K562 (cell line): Measurements from ENCODE around the gene PA2G4. TPM values are rescaled to one million over a fixed set of nuclear protein-coding genes. Genes with fewer than 3 reads are reported as not detected.

Experiments used
- BRCA1 ChIP-seq, 2 experiments: fragments of 450-650 bp in 1 of 2; sonication (generic) in 1 of 2; formaldehyde crosslinking in 1 of 2; IDR thresholded peaks; 2 replicates each; pipeline versions ENCODE4 v1.5.0 to v1.6.1; 2017 to 2020; ENCODE audit warnings: mild to moderate bottlenecking in 1 of 2, missing genetic modification reagents in 1 of 2
- BRD9 ChIP-seq: fragments of 450-650 bp; IDR thresholded peaks from 2 replicates; pipeline ENCODE4 v1.6.1; 2018; ENCODE audit warnings: low read depth; ENCODE audit not compliant: partially characterized antibody
- FOXJ2 ChIP-seq: fragments of 200-800 bp; sonication (Bioruptor generic); IDR thresholded peaks from 2 replicates; pipeline ENCODE4 v1.6.1; 2016; ENCODE audit warnings: missing genetic modification characterization, missing compliant biosample characterization
- FOXK2 ChIP-seq, 2 experiments: fragments of 450-650 bp; IDR thresholded peaks in 1 of 2; conservative IDR thresholded peaks in 1 of 2; 2 replicates each; pipeline ENCODE4 v1.6.1; 2016; ENCODE audit warnings: low read depth in 2 of 2, mild to moderate bottlenecking in 1 of 2
- HDAC1 ChIP-seq, 2 experiments: fragments of 450-650 bp; IDR thresholded peaks; 2 replicates each; pipeline ENCODE4 v1.6.1; 2016 to 2017; ENCODE audit warnings: inconsistent platforms in 1 of 2, mild to moderate bottlenecking in 1 of 2, moderate library complexity in 1 of 2
- NFATC3 ChIP-seq: fragments of 450-650 bp; IDR thresholded peaks from 2 replicates; pipeline ENCODE4 v1.6.1; 2017; ENCODE audit warnings: mild to moderate bottlenecking
- NFIC ChIP-seq: fragments of 450-650 bp; IDR thresholded peaks from 2 replicates; pipeline ENCODE4 v1.6.1; 2017; ENCODE audit warnings: mild to moderate bottlenecking, inconsistent platforms
- NFXL1 ChIP-seq: fragments of 450-650 bp; formaldehyde crosslinking; IDR thresholded peaks from 2 replicates; pipeline ENCODE4 v1.4.0; 2021; ENCODE audit warnings: mild to moderate bottlenecking
- NFYB ChIP-seq: IDR thresholded peaks from 2 replicates; pipeline ENCODE4 v1.6.1; 2011; ENCODE audit warnings: mild to moderate bottlenecking, moderate library complexity; ENCODE audit not compliant: insufficient read length; ENCODE audit errors: extremely low read depth
- PCBP1 ChIP-seq: fragments of 200-400 bp; formaldehyde crosslinking; IDR thresholded peaks from 2 replicates; pipeline ENCODE4 v1.6.1; 2018; ENCODE audit warnings: mild to moderate bottlenecking, low read depth, low read length; ENCODE audit not compliant: poor library complexity, severe bottlenecking
- RFX1 ChIP-seq: fragments of 450-650 bp; IDR thresholded peaks from 2 replicates; pipeline ENCODE4 v1.6.1; 2016; ENCODE audit warnings: mild to moderate bottlenecking, moderate library complexity
- RFX5 ChIP-seq: IDR thresholded peaks from 2 replicates; pipeline ENCODE4 v1.6.1; 2011; ENCODE audit warnings: low read depth, mild to moderate bottlenecking, improper control_type of control experiment, low read length
- RNF2 ChIP-seq: sonication (generic); IDR thresholded peaks from 2 replicates; pipeline ENCODE4 v1.6.1; 2016
- TCFL5 ChIP-seq: fragments of 250-450 bp; sonication (Bioruptor Pico); conservative IDR thresholded peaks from 2 replicates; pipeline ENCODE4 v1.6.1; 2021; ENCODE audit warnings: mild to moderate bottlenecking, moderate library complexity, matching md5 sums
- TSC22D4 ChIP-seq: fragments of 450-650 bp; IDR thresholded peaks from 2 replicates; pipeline ENCODE4 v1.6.1; 2016; ENCODE audit warnings: missing genetic modification characterization, missing biosample characterization, control low read depth
- ZC3H11A ChIP-seq: IDR thresholded peaks from 2 replicates; pipeline ENCODE4 v1.6.1; 2012; ENCODE audit warnings: low read depth, low read length, improper control_type of control experiment
- ZNF444 ChIP-seq: fragments of 250-450 bp; sonication (Bioruptor Pico); IDR thresholded peaks from 2 replicates; pipeline ENCODE4 v1.4.0; 2020; ENCODE audit warnings: mild to moderate bottlenecking, moderate library complexity
- ZNF696 ChIP-seq: fragments of 250-450 bp; sonication (Bioruptor Pico); conservative IDR thresholded peaks from 2 replicates; pipeline ENCODE4 v1.4.0; 2020; ENCODE audit warnings: mild to moderate bottlenecking, moderate library complexity
- polyA plus RNA-seq, 8 experiments: library from polyadenylated mRNA; depleted of rRNA in 4 of 8; stranded (reverse) in 5 of 8; unstranded in 3 of 8; fragments of >200 nt; fragmentation: Nextera tagmentation in 2 of 8; fragmentation: Illumina TruSeq in 1 of 8; extraction: Ambion mirVana in 2 of 8; extraction: Trizol in 1 of 8; gene quantifications; 2 replicates each; pipeline versions ENCODE4 v1.2.1 to v1.2.3, GENCODE V29; 2011 to 2014; ENCODE audit warnings: inconsistent platforms in 1 of 8, missing spikeins in 1 of 8
- total RNA-seq, 7 experiments: library from RNA; depleted of rRNA in 6 of 7; stranded (reverse); fragments of >200 nt in 6 of 7; fragmentation: Illumina TruSeq in 2 of 7; extraction: Trizol in 2 of 7; gene quantifications; 2 replicates each; pipeline versions ENCODE4 v1.2.1 to v1.2.3, GENCODE V29; 2011 to 2021; ENCODE audit warnings: low replicate concordance in 1 of 7
- TF ChIP-seq, protein P1 (sequence below), 2 experiments: fragments of 150-350 bp in 1 of 2; IDR thresholded peaks; 2 replicates each; pipeline ENCODE4 v1.6.1; 2012 to 2016; ENCODE audit warnings: low read depth in 2 of 2, low read length in 2 of 2, mild to moderate bottlenecking in 1 of 2, moderate library complexity in 1 of 2
- TF ChIP-seq, protein P2 (sequence below): fragments of 450-650 bp; conservative IDR thresholded peaks from 2 replicates; pipeline ENCODE4 v1.6.1; 2016; ENCODE audit warnings: missing genetic modification characterization, low read depth, mild to moderate bottlenecking, control low read depth, missing compliant biosample characterization
- TF ChIP-seq, protein P3 (sequence below): IDR thresholded peaks from 2 replicates; pipeline ENCODE4 v1.6.1; 2012; ENCODE audit warnings: low read depth, low read length, improper control_type of control experiment, borderline replicate concordance

PA2G4 gene
- total and polyA plus RNA-seq, 9 of the 15 experiments (the other 6 are each of a cell fraction or from before 2014, with no cell fraction given) = 230 to 925 (median 638) TPM

DNA sequence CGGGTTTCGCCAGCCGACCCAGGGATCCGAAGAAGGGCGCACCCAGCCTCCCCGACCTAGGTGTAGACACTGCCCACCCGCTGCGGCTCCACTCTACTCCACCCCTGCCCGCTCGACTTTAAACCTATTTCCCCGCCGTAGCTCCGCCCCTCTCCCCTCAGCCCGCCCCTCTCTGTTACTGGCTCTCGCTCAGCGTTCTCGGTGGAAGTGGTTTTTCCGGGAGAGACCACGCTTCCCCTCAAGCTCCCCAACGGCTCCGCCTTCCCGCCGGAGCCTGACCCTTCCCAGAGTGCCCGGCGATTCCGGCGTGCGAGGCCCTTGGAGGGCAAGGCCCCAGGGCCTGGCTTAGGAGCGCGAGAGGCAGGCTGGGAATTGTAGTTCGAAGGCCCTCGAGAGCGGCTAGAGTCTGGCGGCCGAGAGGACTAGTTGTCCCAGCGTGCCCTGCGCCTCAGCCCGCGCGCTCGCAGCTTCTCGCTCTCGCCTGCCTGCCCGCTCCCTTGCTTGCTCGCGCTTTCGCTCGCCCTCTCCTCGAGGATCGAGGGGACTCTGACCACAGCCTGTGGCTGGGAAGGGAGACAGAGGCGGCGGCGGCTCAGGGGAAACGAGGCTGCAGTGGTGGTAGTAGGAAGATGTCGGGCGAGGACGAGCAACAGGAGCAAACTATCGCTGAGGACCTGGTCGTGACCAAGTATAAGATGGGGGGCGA, at the start of gene PA2G4 (continued):
- TF ChIP-seq, protein P1, sequence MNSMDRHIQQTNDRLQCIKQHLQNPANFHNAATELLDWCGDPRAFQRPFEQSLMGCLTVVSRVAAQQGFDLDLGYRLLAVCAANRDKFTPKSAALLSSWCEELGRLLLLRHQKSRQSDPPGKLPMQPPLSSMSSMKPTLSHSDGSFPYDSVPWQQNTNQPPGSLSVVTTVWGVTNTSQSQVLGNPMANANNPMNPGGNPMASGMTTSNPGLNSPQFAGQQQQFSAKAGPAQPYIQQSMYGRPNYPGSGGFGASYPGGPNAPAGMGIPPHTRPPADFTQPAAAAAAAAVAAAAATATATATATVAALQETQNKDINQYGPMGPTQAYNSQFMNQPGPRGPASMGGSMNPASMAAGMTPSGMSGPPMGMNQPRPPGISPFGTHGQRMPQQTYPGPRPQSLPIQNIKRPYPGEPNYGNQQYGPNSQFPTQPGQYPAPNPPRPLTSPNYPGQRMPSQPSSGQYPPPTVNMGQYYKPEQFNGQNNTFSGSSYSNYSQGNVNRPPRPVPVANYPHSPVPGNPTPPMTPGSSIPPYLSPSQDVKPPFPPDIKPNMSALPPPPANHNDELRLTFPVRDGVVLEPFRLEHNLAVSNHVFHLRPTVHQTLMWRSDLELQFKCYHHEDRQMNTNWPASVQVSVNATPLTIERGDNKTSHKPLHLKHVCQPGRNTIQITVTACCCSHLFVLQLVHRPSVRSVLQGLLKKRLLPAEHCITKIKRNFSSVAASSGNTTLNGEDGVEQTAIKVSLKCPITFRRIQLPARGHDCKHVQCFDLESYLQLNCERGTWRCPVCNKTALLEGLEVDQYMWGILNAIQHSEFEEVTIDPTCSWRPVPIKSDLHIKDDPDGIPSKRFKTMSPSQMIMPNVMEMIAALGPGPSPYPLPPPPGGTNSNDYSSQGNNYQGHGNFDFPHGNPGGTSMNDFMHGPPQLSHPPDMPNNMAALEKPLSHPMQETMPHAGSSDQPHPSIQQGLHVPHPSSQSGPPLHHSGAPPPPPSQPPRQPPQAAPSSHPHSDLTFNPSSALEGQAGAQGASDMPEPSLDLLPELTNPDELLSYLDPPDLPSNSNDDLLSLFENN (IDR thresholded peaks at IDR 0.05; ENCODE audit: low read depth in 2 of 2, low read length in 2 of 2) = peak in 1 of 2 experiments; percentile 23; a peak in 1 of 4 replicates
- TF ChIP-seq, protein P2, sequence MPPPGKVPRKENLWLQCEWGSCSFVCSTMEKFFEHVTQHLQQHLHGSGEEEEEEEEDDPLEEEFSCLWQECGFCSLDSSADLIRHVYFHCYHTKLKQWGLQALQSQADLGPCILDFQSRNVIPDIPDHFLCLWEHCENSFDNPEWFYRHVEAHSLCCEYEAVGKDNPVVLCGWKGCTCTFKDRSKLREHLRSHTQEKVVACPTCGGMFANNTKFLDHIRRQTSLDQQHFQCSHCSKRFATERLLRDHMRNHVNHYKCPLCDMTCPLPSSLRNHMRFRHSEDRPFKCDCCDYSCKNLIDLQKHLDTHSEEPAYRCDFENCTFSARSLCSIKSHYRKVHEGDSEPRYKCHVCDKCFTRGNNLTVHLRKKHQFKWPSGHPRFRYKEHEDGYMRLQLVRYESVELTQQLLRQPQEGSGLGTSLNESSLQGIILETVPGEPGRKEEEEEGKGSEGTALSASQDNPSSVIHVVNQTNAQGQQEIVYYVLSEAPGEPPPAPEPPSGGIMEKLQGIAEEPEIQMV (tag) = peak; percentile 56; the same call in 1 of the 2 replicates
- TF ChIP-seq RFX5 (no peak), TCFL5 (CRISPR knock-in tag) (no peak), NFIC (no peak), BRD9 (peak; percentile 27), FOXJ2 (tag) (no peak), NFATC3 (no peak), ZNF444 (CRISPR knock-in tag) (no peak), TSC22D4 (no peak), ZNF696 (CRISPR knock-in tag) (no peak), PCBP1 (no peak), RNF2 (peak; percentile 85), NFXL1 (CRISPR knock-in tag) (no peak), FOXK2 (conservative IDR thresholded peaks at IDR 0.05 in 1 of 2, IDR thresholded peaks at IDR 0.05 in 1 of 2; ENCODE audit: low read depth in 2 of 2) (0 out of 4 replicates have a peak, but pooled peaks of 1 of the 2 experiments have one; percentile 23), RFX1 (no peak), ZC3H11A (no peak), BRCA1 (IDR thresholded peaks at IDR 0.05) (no peak), BRCA1 (CRISPR knock-in tag; IDR thresholded peaks at IDR 0.05) (no peak), HDAC1 (IDR thresholded peaks at IDR 0.05) (peak in 1 of 2 experiments; percentile 52; a peak in 2 of 4 replicates), NFYB (no peak)
- TF ChIP-seq, protein P3, sequence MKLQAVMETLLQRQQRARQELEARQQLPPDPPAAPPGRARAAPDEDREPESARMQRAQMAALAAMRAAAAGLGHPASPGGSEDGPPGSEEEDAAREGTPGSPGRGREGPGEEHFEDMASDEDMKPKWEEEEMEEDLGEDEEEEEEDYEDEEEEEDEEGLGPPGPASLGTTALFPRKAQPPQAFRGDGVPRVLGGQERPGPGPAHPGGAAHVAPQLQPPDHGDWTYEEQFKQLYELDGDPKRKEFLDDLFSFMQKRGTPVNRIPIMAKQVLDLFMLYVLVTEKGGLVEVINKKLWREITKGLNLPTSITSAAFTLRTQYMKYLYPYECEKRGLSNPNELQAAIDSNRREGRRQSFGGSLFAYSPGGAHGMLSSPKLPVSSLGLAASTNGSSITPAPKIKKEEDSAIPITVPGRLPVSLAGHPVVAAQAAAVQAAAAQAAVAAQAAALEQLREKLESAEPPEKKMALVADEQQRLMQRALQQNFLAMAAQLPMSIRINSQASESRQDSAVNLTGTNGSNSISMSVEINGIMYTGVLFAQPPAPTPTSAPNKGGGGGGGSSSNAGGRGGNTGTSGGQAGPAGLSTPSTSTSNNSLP = no peak
